ENCODE measurements around the gene PRR11. TPM values are rescaled to one million over a fixed set of nuclear protein-coding genes. Genes with fewer than 3 reads are reported as not detected.
"Not testable (repeated sequence)": the region's sequence is repeated elsewhere in the genome, so short reads cannot be mapped to it uniquely, and the experiment has no call there.

The PRR11 gene
- total and polyA plus RNA-seq, 7 donors: 0.36 to 11.0 (median 1.2) TPM; not detected in 1

DNA sequence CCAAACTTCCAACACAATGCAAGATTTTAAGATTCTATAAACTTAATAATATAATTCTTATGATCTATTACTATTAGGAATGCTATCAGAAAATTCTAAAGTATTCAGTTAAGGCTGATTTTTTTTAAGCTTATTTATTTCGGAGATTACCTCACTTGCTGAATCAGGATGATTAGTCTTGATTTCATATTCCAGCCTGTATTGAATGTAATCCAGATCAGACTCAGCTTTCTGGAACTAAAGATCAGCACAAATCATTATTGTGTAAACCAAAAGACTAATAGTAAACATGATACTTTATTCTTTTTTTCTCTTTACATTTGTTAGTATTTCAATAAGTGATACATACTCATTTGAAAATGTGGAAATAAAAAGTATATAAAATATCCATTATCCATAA lies 24.4 kb upstream of the PRR11 start:
- intact Hi-C loops (cut with DNase I): no loop called here
- Histone ChIP-seq H3K36me3 (peaks cover 0 to 25% (median 0%) of the 10 kb centered on the region in 4 donors), H3K27me3 (no peaks in the 10 kb centered on the region), H3K27ac (no peak overlapping the region), H3K4me1 (no peaks in the 10 kb centered on the region), H3K9me3 (no peaks in the 10 kb centered on the region), H3K4me3 (no peak overlapping the region)
- TF ChIP-seq EP300 (IDR thresholded peaks at IDR 0.05) (no peak), POLR2AphosphoS5 (IDR thresholded peaks at IDR 0.05) (no peak), POLR2A (IDR thresholded peaks at IDR 0.05) (no peak)
- TF ChIP-seq, protein P1, sequence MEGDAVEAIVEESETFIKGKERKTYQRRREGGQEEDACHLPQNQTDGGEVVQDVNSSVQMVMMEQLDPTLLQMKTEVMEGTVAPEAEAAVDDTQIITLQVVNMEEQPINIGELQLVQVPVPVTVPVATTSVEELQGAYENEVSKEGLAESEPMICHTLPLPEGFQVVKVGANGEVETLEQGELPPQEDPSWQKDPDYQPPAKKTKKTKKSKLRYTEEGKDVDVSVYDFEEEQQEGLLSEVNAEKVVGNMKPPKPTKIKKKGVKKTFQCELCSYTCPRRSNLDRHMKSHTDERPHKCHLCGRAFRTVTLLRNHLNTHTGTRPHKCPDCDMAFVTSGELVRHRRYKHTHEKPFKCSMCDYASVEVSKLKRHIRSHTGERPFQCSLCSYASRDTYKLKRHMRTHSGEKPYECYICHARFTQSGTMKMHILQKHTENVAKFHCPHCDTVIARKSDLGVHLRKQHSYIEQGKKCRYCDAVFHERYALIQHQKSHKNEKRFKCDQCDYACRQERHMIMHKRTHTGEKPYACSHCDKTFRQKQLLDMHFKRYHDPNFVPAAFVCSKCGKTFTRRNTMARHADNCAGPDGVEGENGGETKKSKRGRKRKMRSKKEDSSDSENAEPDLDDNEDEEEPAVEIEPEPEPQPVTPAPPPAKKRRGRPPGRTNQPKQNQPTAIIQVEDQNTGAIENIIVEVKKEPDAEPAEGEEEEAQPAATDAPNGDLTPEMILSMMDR (IDR thresholded peaks at IDR 0.05): no peak
- no peak for DNase-seq
- WGBS, 2 donors: 81% methylated on average over 1 of the region's 1 CpG

DNA sequence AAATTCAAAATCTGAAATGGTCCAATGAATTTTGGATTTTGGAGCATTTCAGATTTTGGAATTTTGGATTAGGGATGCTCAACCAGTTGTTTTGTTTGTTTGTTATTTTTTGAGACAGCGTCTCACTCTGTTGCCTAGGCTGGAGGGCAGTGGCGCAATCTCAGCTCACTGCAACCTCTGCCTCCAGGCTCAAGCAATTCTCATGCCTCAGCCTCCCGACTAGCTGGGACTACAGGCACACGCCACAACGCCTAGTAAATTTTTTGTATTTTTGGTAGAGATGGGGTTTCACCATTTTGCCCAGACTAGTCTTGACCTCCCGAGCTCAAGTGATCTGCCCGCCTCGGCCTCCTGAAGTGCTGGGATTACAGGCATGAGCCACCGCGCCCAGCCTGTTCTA lies 17.2 kb upstream of the PRR11 start:
- 94 to 95% methylated on average over 10 of the region's 10 CpGs for WGBS, 2 donors
- H3K27me3 ChIP-seq; DNase-seq; H3K4me1 ChIP-seq; H3K36me3 ChIP-seq; intact Hi-C loops (cut with DNase I); H3K4me3 ChIP-seq; H3K9me3 ChIP-seq; H3K27ac ChIP-seq: not testable (repeated sequence)

DNA sequence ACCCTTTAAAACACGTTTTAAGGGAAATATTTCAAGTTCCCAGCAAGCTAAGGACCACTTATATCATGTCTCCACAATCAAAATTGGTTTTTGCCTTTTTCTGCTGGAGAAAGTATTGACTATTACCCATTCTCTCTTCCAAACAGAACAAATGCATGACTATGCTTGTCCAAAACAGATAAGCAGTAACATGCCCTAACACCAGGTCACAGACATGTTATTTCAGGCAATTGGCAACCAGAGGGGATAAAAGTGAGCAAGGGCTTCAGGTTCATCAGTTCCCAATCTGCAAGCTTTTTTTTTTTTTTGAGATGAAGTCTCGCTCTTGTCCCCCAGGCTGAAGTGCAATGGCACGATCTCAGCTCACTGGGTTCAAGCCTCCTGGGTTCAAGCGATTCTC lies 15.6 kb upstream of the PRR11 start:
- H3K4me3 ChIP-seq: no peak overlapping the region
- no peak overlapping the region for H3K27ac ChIP-seq
- WGBS, 2 donors: 96 to 97% methylated on average over 4 of the region's 4 CpGs
- no peaks in the 10 kb centered on the region for H3K36me3 ChIP-seq
- H3K4me1 ChIP-seq: no peaks in the 10 kb centered on the region
- intact Hi-C loops (cut with DNase I): no loop called here
- no peak for DNase-seq
- no peaks in the 10 kb centered on the region for H3K27me3 ChIP-seq
- TF ChIP-seq EP300 (IDR thresholded peaks at IDR 0.05): no peak
- TF ChIP-seq POLR2A (IDR thresholded peaks at IDR 0.05): no peak
- TF ChIP-seq, protein P1 (IDR thresholded peaks at IDR 0.05): no peak
- no peak for TF ChIP-seq POLR2AphosphoS5 (IDR thresholded peaks at IDR 0.05)
- H3K9me3 ChIP-seq: no peaks in the 10 kb centered on the region

DNA sequence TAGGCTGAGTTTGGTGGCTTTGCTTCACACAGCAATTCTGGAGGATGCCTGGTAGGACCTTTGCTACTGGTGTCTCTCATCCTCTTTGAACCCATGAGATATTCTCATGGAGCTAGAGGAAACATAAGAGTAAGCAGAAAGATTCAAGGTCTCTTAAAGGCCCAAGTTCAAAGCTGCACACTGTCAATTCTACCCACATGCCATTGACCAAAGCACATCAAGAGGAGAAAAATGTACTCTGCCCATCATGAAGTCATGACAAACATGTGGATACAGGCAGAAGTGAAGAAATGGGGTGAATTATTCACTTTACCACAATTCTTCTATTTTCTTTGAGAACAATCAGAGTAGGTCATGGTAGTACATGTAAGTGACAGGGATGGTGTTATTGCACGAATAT lies 13.7 kb upstream of the PRR11 start:
- WGBS, 2 donors: 94 to 98% methylated on average over 1 of the region's 1 CpG
- no peak overlapping the region for H3K4me3 ChIP-seq
- no peaks in the 10 kb centered on the region for H3K36me3 ChIP-seq
- no peaks in the 10 kb centered on the region for H3K4me1 ChIP-seq
- no peak for DNase-seq
- TF ChIP-seq POLR2A (IDR thresholded peaks at IDR 0.05) (no peak), EP300 (IDR thresholded peaks at IDR 0.05) (no peak), POLR2AphosphoS5 (IDR thresholded peaks at IDR 0.05) (no peak)
- TF ChIP-seq, protein P1 (IDR thresholded peaks at IDR 0.05): no peak
- no peaks in the 10 kb centered on the region for H3K27me3 ChIP-seq
- intact Hi-C loops (cut with DNase I): no loop called here
- H3K9me3 ChIP-seq: no peaks in the 10 kb centered on the region
- H3K27ac ChIP-seq: no peak overlapping the region

DNA sequence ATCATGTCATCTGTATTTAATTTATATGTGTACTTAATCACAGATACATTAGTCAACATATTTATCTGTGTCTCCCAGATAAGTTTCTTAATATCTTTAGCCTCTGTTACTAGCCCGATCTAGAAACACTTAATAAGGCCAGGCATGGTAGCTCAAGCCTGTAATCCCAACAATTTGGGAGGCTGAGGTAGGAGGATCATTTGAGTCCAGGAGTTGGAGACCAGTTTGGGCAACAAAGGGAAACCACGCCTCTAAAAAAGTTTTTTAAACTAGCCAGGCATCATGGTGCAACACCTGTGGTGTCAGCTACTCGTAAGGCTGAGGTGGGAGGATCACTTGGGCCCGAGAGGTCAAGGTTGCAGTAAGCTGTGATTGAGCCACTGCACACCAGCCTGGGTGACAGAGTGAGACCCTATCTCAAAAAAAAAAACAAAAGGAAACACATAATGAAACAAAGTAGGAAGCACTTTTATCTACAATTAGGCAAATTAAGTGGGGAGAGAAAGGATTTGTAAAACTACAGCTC lies 9.9 kb upstream of the PRR11 start:
- Histone ChIP-seq H3K4me1 (no peaks in the 10 kb centered on the region), H3K4me3 (no peak overlapping the region), H3K36me3 (no peaks in the 10 kb centered on the region), H3K9me3 (no peaks in the 10 kb centered on the region), H3K27ac (no peak overlapping the region), H3K27me3 (no peaks in the 10 kb centered on the region)
- no peak for DNase-seq
- intact Hi-C loops (cut with DNase I): no loop called here
- 94 to 95% methylated on average over 4 of the region's 4 CpGs for WGBS, 2 donors
- TF ChIP-seq EP300 (IDR thresholded peaks at IDR 0.05) (no peak), POLR2A (IDR thresholded peaks at IDR 0.05) (no peak), POLR2AphosphoS5 (IDR thresholded peaks at IDR 0.05) (no peak)
- TF ChIP-seq, protein P1 (IDR thresholded peaks at IDR 0.05): no peak
